HepG2 (cell line): ENCODE measurements around the gene MEGF11. TPM values are rescaled to one million over a fixed set of nuclear protein-coding genes. Genes with fewer than 3 reads are reported as not detected.

Experiments
- ATAC-seq: fragments of 200-7000 bp; cut with Tn5 transposase; 3 replicates; pipeline ENCODE4 v1.9.1; 2020; ENCODE audit warnings: mild to moderate bottlenecking, moderate library complexity
- BruUV-seq: library from RNA; stranded (reverse); fragments of 400-500 nt; replicated peaks from 2 replicates; lab custom pipeline; 2021; lab: Mats Ljungman, UMichigan
- CTCF ChIA-PET: fragments of 300-600 bp; formaldehyde crosslinking; extraction: SDS; loops from one replicate; lab custom pipeline; 2021; ENCODE audit warnings: low total read pairs, inconsistent platforms, low intra/inter-chr PET ratio; lab: Yijun Ruan, JAX
- POLR2A ChIA-PET: fragments of 350-600 bp; sonication (Branson Sonifier 250); formaldehyde crosslinking; loops from one replicate; lab custom pipeline; 2020; ENCODE audit warnings: antibody characterized with exemption, inconsistent platforms; lab: Yijun Ruan, JAX
- DNase-seq: peaks from one replicate; pipeline ENCODE4 v3.0.0-alpha.2; 2015; ENCODE audit warnings: low spot score
- FAIRE-seq: peaks from 3 replicates; lab custom pipeline; 2011; peaks lifted over from hg19 to GRCh38; lab: Jason Lieb, UNC
- H2AFZ ChIP-seq: one replicate; pipeline ENCODE4 v1.6.1; 2011; ENCODE audit warnings: low read length, inconsistent platforms
- H3K27ac ChIP-seq: fragments of 300-600 bp; 3 replicates; pipeline ENCODE4 v1.8.0; 2011; ENCODE audit warnings: mixed run types, mild to moderate bottlenecking, mixed read lengths, low read length, inconsistent platforms; ENCODE audit not compliant: insufficient read depth; ENCODE audit errors: extremely low read length
- H3K27me3 ChIP-seq, 2 experiments: fragments of 200-600 bp in 1 of 2; 2 replicates in 1 of 2; 3 replicates in 1 of 2; pipeline versions ENCODE4 v1.6.0 to v1.8.0; 2011; ENCODE audit warnings: low read length in 2 of 2, mild to moderate bottlenecking in 2 of 2, moderate library complexity in 2 of 2, inconsistent platforms in 1 of 2; ENCODE audit not compliant: insufficient read depth in 2 of 2, control insufficient read depth in 1 of 2
- H3K36me3 ChIP-seq, 2 experiments: fragments of 200-600 bp in 1 of 2; replicated peaks in 1 of 2; 2 replicates in 1 of 2; 3 replicates in 1 of 2; pipeline versions ENCODE4 v1.5.1 to v1.8.0; 2011; ENCODE audit warnings: low read length in 2 of 2, inconsistent platforms in 1 of 2; ENCODE audit not compliant: insufficient read depth in 2 of 2, control insufficient read depth in 1 of 2
- H3K4me1 ChIP-seq: 2 replicates; pipeline ENCODE4 v1.5.1; 2012; ENCODE audit warnings: low read length, inconsistent platforms; ENCODE audit not compliant: insufficient read depth
- H3K4me2 ChIP-seq: 2 replicates; pipeline ENCODE4 v1.6.0; 2011; ENCODE audit warnings: low read depth, low read length, inconsistent platforms
- H3K4me3 ChIP-seq, 3 experiments: fragments of 200-600 bp in 1 of 3; sonication (generic), shearing (Covaris generic) in 1 of 3; replicated peaks in 1 of 3; 2 replicates each; pipeline ENCODE4 v1.5.1; 2011 to 2016; ENCODE audit warnings: low read length in 3 of 3, inconsistent platforms in 2 of 3, low read depth in 2 of 3, mild to moderate bottlenecking in 2 of 3, control low read depth in 1 of 3, mixed read lengths in 1 of 3; ENCODE audit not compliant: insufficient read depth in 1 of 3
- H3K79me2 ChIP-seq: one replicate; pipeline ENCODE4 v1.6.1; 2011; ENCODE audit warnings: low read length, inconsistent platforms; ENCODE audit not compliant: insufficient read depth
- H3K9ac ChIP-seq: 2 replicates; pipeline ENCODE4 v1.6.0; 2011; ENCODE audit warnings: mild to moderate bottlenecking, low read depth, low read length, inconsistent platforms; ENCODE audit not compliant: insufficient read depth
- H3K9me3 ChIP-seq: 2 replicates; pipeline ENCODE4 v1.5.1; 2012; ENCODE audit warnings: mild to moderate bottlenecking, low read length
- H4K20me1 ChIP-seq: 2 replicates; pipeline ENCODE4 v1.6.0; 2011; ENCODE audit warnings: inconsistent platforms, mild to moderate bottlenecking, low read length, moderate library complexity; ENCODE audit not compliant: insufficient read depth
- AKAP8 ChIP-seq: sonication (generic); formaldehyde crosslinking; IDR thresholded peaks from 2 replicates; pipeline ENCODE4 v1.5.1; 2020; ENCODE audit warnings: mild to moderate bottlenecking, missing genetic modification reagents
- ATF2 ChIP-seq: sonication (generic); formaldehyde crosslinking; IDR thresholded peaks from 2 replicates; pipeline ENCODE4 v1.4.0; 2020; ENCODE audit warnings: missing genetic modification reagents
- CENPBD1 ChIP-seq: sonication (generic); formaldehyde crosslinking; IDR thresholded peaks from 2 replicates; pipeline ENCODE4 v1.8.0; 2022; ENCODE audit warnings: missing genetic modification reagents, low read depth, mild to moderate bottlenecking, borderline replicate concordance
- GFI1 ChIP-seq: sonication (generic); formaldehyde crosslinking; IDR thresholded peaks from 2 replicates; pipeline ENCODE4 v1.5.0; 2020; ENCODE audit warnings: missing genetic modification reagents, mild to moderate bottlenecking, borderline replicate concordance
- HNF4A ChIP-seq: sonication (generic); formaldehyde crosslinking; IDR thresholded peaks from 2 replicates; pipeline ENCODE4 v1.4.0; 2020; ENCODE audit warnings: missing genetic modification reagents
- MBNL3 ChIP-seq: fragments of 250-450 bp; sonication (Bioruptor Pico); conservative IDR thresholded peaks from 2 replicates; pipeline ENCODE4 v1.8.0; 2022; ENCODE audit warnings: mild to moderate bottlenecking, inconsistent platforms
- RFX3 ChIP-seq: IDR thresholded peaks from 2 replicates; pipeline ENCODE4 v1.6.1; 2016; ENCODE audit warnings: missing biosample characterization, missing genetic modification reagents
- ZMAT3 ChIP-seq: sonication (generic); formaldehyde crosslinking; conservative IDR thresholded peaks from 2 replicates; pipeline ENCODE4 v1.7.0; 2021; ENCODE audit warnings: missing genetic modification reagents
- ZMYM4 ChIP-seq: sonication (generic); formaldehyde crosslinking; IDR thresholded peaks from 2 replicates; pipeline ENCODE4 v1.8.1; 2023; ENCODE audit warnings: mild to moderate bottlenecking, missing genetic modification reagents
- ZNF501 ChIP-seq: sonication (generic); formaldehyde crosslinking; IDR thresholded peaks from 2 replicates; pipeline ENCODE4 v1.5.1; 2020; ENCODE audit warnings: mild to moderate bottlenecking, moderate library complexity, missing genetic modification reagents
- WGBS: methylation state at CpG from one replicate; pipeline ENCODE4 v1.1.6; 2017; ENCODE audit warnings: low lambda C conversion rate; 5-methylcytosine and 5-hydroxymethylcytosine counted together
- in situ Hi-C: cut with HindIII; loops from 2 replicates; pipeline ENCODE4 v1.10.0; 2017; ENCODE audit warnings: low pct_unique_long_range_greater_than_20kb; ENCODE audit not compliant: extremely low pct_ligation_motif_present
- intact Hi-C: fragments of 100-400 bp; cut with micrococcal nuclease; formaldehyde crosslinking; loops from one replicate; pipeline ENCODE4 v1.10.0; 2022; ENCODE audit not compliant: unreplicated experiment
- polyA plus RNA-seq, 8 experiments: library from polyadenylated mRNA; depleted of rRNA in 3 of 8; stranded (reverse) in 7 of 8; unstranded in 1 of 8; fragments of >200 nt; fragmentation: Illumina TruSeq in 4 of 8; extraction: Trizol in 4 of 8; gene quantifications; 2 replicates each; pipeline versions ENCODE4 v1.2.1 to v1.2.3, GENCODE V29; 2011 to 2016; ENCODE audit warnings: low read depth in 4 of 8, missing spikeins in 1 of 8, mixed read lengths in 1 of 8; ENCODE audit not compliant: insufficient read depth in 1 of 8
- total RNA-seq, 5 experiments: library from RNA; depleted of rRNA; stranded (reverse); fragments of >200 nt; fragmentation: Illumina TruSeq; extraction: Trizol; gene quantifications; 2 replicates each; pipeline ENCODE4 v1.2.3, GENCODE V29; 2016; ENCODE audit warnings: low read depth in 1 of 5
- TF ChIP-seq, protein P1 (sequence below): sonication (generic); formaldehyde crosslinking; IDR thresholded peaks from 2 replicates; pipeline ENCODE4 v1.8.0; 2022; ENCODE audit warnings: missing genetic modification reagents, mild to moderate bottlenecking, inconsistent platforms, borderline replicate concordance
- TF ChIP-seq, protein P2 (sequence below): sonication (generic); formaldehyde crosslinking; IDR thresholded peaks from 2 replicates; pipeline ENCODE4 v1.5.0; 2020; ENCODE audit warnings: missing genetic modification reagents, mild to moderate bottlenecking, borderline replicate concordance
- TF ChIP-seq, protein P3 (sequence below): sonication (generic); formaldehyde crosslinking; IDR thresholded peaks from 2 replicates; pipeline ENCODE4 v1.8.0; 2022; ENCODE audit warnings: mild to moderate bottlenecking, missing genetic modification reagents, moderate library complexity

MEGF11 gene
- total and polyA plus RNA-seq, 2 of the 13 experiments (the other 11 are each of a cell fraction or from before 2014, with no cell fraction given): not detected

- TF ChIP-seq, protein P1, sequence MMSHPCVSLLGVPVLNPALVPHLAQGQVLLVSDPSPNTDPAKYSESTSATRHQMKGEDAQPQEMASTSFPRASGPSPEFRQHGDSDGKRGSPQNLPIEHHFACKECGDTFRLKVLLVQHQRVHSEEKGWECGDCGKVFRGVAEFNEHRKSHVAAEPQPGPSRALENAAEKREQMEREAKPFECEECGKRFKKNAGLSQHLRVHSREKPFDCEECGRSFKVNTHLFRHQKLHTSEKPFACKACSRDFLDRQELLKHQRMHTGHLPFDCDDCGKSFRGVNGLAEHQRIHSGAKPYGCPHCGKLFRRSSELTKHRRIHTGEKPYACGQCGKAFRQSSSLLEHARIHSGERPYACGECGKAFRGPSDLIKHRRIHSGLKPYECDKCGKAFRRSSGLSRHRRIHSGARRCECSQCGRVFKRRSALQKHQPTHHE (CRISPR knock-in tag): no peak
- TF ChIP-seq AKAP8: no peak
- no peak for TF ChIP-seq ZMAT3 (CRISPR knock-in tag)
- TF ChIP-seq, protein P2, sequence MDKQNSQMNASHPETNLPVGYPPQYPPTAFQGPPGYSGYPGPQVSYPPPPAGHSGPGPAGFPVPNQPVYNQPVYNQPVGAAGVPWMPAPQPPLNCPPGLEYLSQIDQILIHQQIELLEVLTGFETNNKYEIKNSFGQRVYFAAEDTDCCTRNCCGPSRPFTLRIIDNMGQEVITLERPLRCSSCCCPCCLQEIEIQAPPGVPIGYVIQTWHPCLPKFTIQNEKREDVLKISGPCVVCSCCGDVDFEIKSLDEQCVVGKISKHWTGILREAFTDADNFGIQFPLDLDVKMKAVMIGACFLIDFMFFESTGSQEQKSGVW (CRISPR knock-in tag): no peak
- no peak for TF ChIP-seq GFI1 (CRISPR knock-in tag)
These were observed 138.6 kb downstream of the MEGF11 start (continued) for GRCh38 chr15:66114863-66115425.

GRCh38 chr15:66112388-66112787 lies 141.2 kb downstream of the MEGF11 start:
- Histone ChIP-seq H3K9me3 (no peaks in the 10 kb centered on the region), H4K20me1 (no peaks in the 10 kb centered on the region), H2AFZ (no peak overlapping the region), H3K4me2 (no peak overlapping the region), H3K27ac (no peak overlapping the region), H3K36me3 (no peaks in the 10 kb centered on the region), H3K4me1 (no peaks in the 10 kb centered on the region), H3K27me3 (peaks cover 3 to 62% of the 10 kb centered on the region in 2 experiments), H3K79me2 (no peaks in the 10 kb centered on the region), H3K4me3 (no peak overlapping the region), H3K9ac (no peak overlapping the region)
- ChIA-PET POLR2A (no interaction called here), CTCF (no interaction called here)
- no TSS peak for BruUV-seq
- in situ Hi-C loops: no loop called here
- FAIRE-seq (no peak), DNase-seq (no peak), ATAC-seq (no peak)
- intact Hi-C loops: no loop called here
- WGBS: 5% methylated on average over 1 of the region's 1 CpG
- TF ChIP-seq MBNL3 (CRISPR knock-in tag) (no peak), ZNF501 (CRISPR knock-in tag) (no peak), RFX3 (CRISPR knock-in tag) (no peak), CENPBD1 (no peak), ZMYM4 (CRISPR knock-in tag) (no peak), ATF2 (CRISPR knock-in tag) (no peak), HNF4A (CRISPR knock-in tag) (no peak)
- TF ChIP-seq, protein P3, sequence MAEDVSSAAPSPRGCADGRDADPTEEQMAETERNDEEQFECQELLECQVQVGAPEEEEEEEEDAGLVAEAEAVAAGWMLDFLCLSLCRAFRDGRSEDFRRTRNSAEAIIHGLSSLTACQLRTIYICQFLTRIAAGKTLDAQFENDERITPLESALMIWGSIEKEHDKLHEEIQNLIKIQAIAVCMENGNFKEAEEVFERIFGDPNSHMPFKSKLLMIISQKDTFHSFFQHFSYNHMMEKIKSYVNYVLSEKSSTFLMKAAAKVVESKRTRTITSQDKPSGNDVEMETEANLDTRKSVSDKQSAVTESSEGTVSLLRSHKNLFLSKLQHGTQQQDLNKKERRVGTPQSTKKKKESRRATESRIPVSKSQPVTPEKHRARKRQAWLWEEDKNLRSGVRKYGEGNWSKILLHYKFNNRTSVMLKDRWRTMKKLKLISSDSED (CRISPR knock-in tag): no peak
